ENCODE measurements around the gene TMEM33. TPM values are rescaled to one million over a fixed set of nuclear protein-coding genes. Genes with fewer than 3 reads are reported as not detected.

TMEM33 gene
- total and polyA plus RNA-seq, 2 experiments from 2014 or later, result 44.6 TPM

- Histone ChIP-seq H3K79me2 (ENCODE audit: insufficient read depth) (peaks cover 74% of the 10 kb centered on the region), H4K20me1 (ENCODE audit: insufficient read depth) (no peaks in the 10 kb centered on the region), H3K9me3 (ENCODE audit: low read depth) (no peaks in the 10 kb centered on the region), H3K4me2 (ENCODE audit: unreplicated experiment) (no peak overlapping the region), H3K4me3 (no peak overlapping the region), H3F3A (ENCODE audit: insufficient read depth) (no peaks in the 10 kb centered on the region), H3K9me2 (ENCODE audit: insufficient read depth) (no peaks in the 10 kb centered on the region), H3K36me3 (ENCODE audit: low read depth) (peaks cover 28% of the 10 kb centered on the region), H3K4me1 (ENCODE audit: insufficient read depth) (no peaks in the 10 kb centered on the region), H3K27me3 (replicated peaks; ENCODE audit: insufficient read depth) (no peaks in the 10 kb centered on the region), H3K27ac (no peak overlapping the region), H3K9ac (no peak overlapping the region), H2AFZ (no peak overlapping the region)
- in situ Hi-C loops (cut with MboI), result no loop called here
- DNase-seq, result no peak
- no peak for TF ChIP-seq EZH2phosphoT487 (IDR thresholded peaks at IDR 0.05; ENCODE audit: insufficient read depth, low read depth)
- no peak for TF ChIP-seq EZH2 (IDR thresholded peaks at IDR 0.05; ENCODE audit: insufficient read depth, poor library complexity, severe bottlenecking)
- WGBS, 2 experiments (ENCODE audit: low coverage in 1 of 2, low lambda C conversion rate in 2 of 2, missing lambda C conversion rate in 2 of 2), result 97% methylated on average over 2 of the region's 2 CpGs
Measured at GRCh38 chr4:41943506-41943905, 8.3 kb downstream of the TMEM33 start.

DNA sequence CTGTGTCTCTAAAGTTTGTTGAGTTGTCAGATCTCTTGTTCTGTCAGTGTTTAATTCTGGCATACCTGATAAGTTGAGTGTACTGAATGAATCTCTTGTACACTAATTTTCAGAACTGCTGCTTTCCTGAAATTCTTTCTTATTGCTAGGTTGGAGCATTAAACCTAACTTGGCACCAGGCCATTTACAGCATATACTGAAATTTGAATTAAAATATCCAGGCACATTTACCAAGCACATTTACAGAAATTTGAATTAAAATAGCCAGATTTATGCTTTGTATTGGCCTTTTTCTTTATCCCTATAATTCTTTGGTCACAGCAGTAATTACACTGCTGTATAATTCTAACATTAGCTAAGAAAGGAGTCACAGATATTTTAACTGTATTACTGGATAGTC is 8.9 kb downstream of the TMEM33 start:
- peaks cover 28% of the 10 kb centered on the region for H3K36me3 ChIP-seq (ENCODE audit: low read depth)

GRCh38 chr4:41949531-41949930 is 14.3 kb downstream of the TMEM33 start:
- no peak overlapping the region for H3K4me3 ChIP-seq
- H2AFZ ChIP-seq, result no peak overlapping the region
- no peaks in the 10 kb centered on the region for H3K9me2 ChIP-seq (ENCODE audit: insufficient read depth)
- H4K20me1 ChIP-seq (ENCODE audit: insufficient read depth), result no peaks in the 10 kb centered on the region
- DNase-seq, result no peak
- H3K9me3 ChIP-seq (ENCODE audit: low read depth), result no peaks in the 10 kb centered on the region
- peaks cover 46% of the 10 kb centered on the region for H3K36me3 ChIP-seq (ENCODE audit: low read depth)
- in situ Hi-C loops (cut with MboI), result no loop called here
- WGBS, 2 experiments (ENCODE audit: low coverage in 1 of 2, low lambda C conversion rate in 2 of 2, missing lambda C conversion rate in 2 of 2), result 40 to 43% methylated on average over 3 of the region's 3 CpGs
- no peak overlapping the region for H3K9ac ChIP-seq
- no peaks in the 10 kb centered on the region; the same call in 1 of the 2 replicates for H3F3A ChIP-seq (ENCODE audit: insufficient read depth)
- no peak overlapping the region for H3K27ac ChIP-seq
- H3K4me1 ChIP-seq (ENCODE audit: insufficient read depth), result no peaks in the 10 kb centered on the region
- H3K4me2 ChIP-seq (ENCODE audit: unreplicated experiment), result no peak overlapping the region
- no peaks in the 10 kb centered on the region for H3K27me3 ChIP-seq (replicated peaks; ENCODE audit: insufficient read depth)
- no peak for TF ChIP-seq EZH2 (IDR thresholded peaks at IDR 0.05; ENCODE audit: insufficient read depth, poor library complexity, severe bottlenecking)
- no peak for TF ChIP-seq EZH2phosphoT487 (IDR thresholded peaks at IDR 0.05; ENCODE audit: insufficient read depth, low read depth)
- H3K79me2 ChIP-seq (ENCODE audit: insufficient read depth), result peaks cover 15% of the 10 kb centered on the region; the same call in 1 of the 2 replicates

More for the DNA sequence above, 8.9 kb downstream of the TMEM33 start:
- H3K9me2 ChIP-seq (ENCODE audit: insufficient read depth), result no peaks in the 10 kb centered on the region
- no peak overlapping the region for H3K4me3 ChIP-seq
- no peak overlapping the region for H2AFZ ChIP-seq
- no peaks in the 10 kb centered on the region for H3K9me3 ChIP-seq (ENCODE audit: low read depth)
- H4K20me1 ChIP-seq (ENCODE audit: insufficient read depth), result no peaks in the 10 kb centered on the region
- TF ChIP-seq EZH2 (IDR thresholded peaks at IDR 0.05; ENCODE audit: insufficient read depth, poor library complexity, severe bottlenecking), result no peak
- no peak for TF ChIP-seq EZH2phosphoT487 (IDR thresholded peaks at IDR 0.05; ENCODE audit: insufficient read depth, low read depth)
- no peaks in the 10 kb centered on the region for H3K27me3 ChIP-seq (replicated peaks; ENCODE audit: insufficient read depth)
- H3K79me2 ChIP-seq (ENCODE audit: insufficient read depth), result peaks cover 68% of the 10 kb centered on the region
- H3K9ac ChIP-seq, result no peak overlapping the region
- H3K4me1 ChIP-seq (ENCODE audit: insufficient read depth), result no peaks in the 10 kb centered on the region
- in situ Hi-C loops (cut with MboI), result no loop called here
- H3K27ac ChIP-seq, result no peak overlapping the region
- no peak overlapping the region for H3K4me2 ChIP-seq (ENCODE audit: unreplicated experiment)
- peak; percentile 3 for DNase-seq
- H3F3A ChIP-seq (ENCODE audit: insufficient read depth), result no peaks in the 10 kb centered on the region

DNA sequence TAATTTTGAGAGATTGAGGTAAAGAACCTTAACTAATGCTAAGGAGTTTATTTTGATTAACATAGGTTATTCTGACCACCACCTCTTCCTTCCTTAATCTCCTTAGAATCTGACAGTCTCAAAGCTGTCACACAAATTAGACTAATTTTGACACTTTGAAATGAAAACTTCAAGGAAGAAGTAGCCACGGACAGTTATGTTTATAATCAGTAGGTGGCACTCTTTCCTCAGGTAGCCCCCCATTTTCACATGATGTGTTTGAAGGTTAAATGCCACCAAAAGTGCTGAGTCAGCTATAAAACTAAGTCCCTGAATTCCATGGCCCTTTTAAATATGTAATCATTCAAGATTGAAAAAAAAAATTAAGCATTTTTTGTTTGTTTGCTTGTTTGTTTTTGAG is 22.4 kb downstream of the TMEM33 start:
- peaks cover 20% of the 10 kb centered on the region for H3K36me3 ChIP-seq (ENCODE audit: low read depth)
- no peak overlapping the region for H2AFZ ChIP-seq
- H4K20me1 ChIP-seq (ENCODE audit: insufficient read depth), result no peaks in the 10 kb centered on the region
- TF ChIP-seq EZH2 (IDR thresholded peaks at IDR 0.05; ENCODE audit: insufficient read depth, poor library complexity, severe bottlenecking) (no peak), EZH2phosphoT487 (IDR thresholded peaks at IDR 0.05; ENCODE audit: insufficient read depth, low read depth) (no peak)
- no peak overlapping the region for H3K4me2 ChIP-seq (ENCODE audit: unreplicated experiment)
- peak; percentile 26 for DNase-seq
- no peaks in the 10 kb centered on the region for H3K9me2 ChIP-seq (ENCODE audit: insufficient read depth)
- in situ Hi-C loops (cut with MboI), result no loop called here
- H3K79me2 ChIP-seq (ENCODE audit: insufficient read depth), result no peaks in the 10 kb centered on the region
- H3K27me3 ChIP-seq (replicated peaks; ENCODE audit: insufficient read depth), result no peaks in the 10 kb centered on the region
- H3K4me1 ChIP-seq (ENCODE audit: insufficient read depth), result no peaks in the 10 kb centered on the region
- H3K9me3 ChIP-seq (ENCODE audit: low read depth), result no peaks in the 10 kb centered on the region
- H3K9ac ChIP-seq, result no peak overlapping the region
- no peak overlapping the region for H3K27ac ChIP-seq
- H3K4me3 ChIP-seq, result no peak overlapping the region
- 85 to 100% methylated on average over 1 of the region's 1 CpG for WGBS, 2 experiments (ENCODE audit: low coverage in 1 of 2, low lambda C conversion rate in 2 of 2, missing lambda C conversion rate in 2 of 2)
- peaks cover 11% of the 10 kb centered on the region; the same call in 1 of the 2 replicates for H3F3A ChIP-seq (ENCODE audit: insufficient read depth)

DNA sequence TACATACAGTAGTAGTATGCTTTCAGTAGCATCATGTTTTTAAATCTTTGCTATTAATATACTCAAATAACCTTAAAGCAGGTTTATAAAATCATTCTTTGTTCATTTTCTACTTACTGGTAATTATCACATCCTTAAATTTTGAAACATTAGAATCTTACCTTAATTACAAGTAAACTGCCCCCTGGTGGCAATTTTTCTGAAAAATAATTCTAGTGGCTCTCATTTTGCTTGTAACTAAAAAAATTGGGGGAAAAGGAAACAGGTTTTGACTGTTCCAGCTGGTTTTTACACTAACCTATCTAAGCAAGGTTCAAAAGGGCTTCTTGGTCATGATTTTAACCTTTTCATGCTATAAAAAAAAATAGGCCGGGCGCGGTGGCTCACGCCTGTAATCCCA is 27.9 kb downstream of the TMEM33 start:
- peak; percentile 51 for DNase-seq
- H3K4me2 ChIP-seq (ENCODE audit: unreplicated experiment), result no peak overlapping the region
- no peak overlapping the region for H3K9ac ChIP-seq
- H3K27me3 ChIP-seq (replicated peaks; ENCODE audit: insufficient read depth), result no peaks in the 10 kb centered on the region
- no peak overlapping the region for H3K4me3 ChIP-seq
- no peak overlapping the region for H3K27ac ChIP-seq
- H3K4me1 ChIP-seq (ENCODE audit: insufficient read depth), result no peaks in the 10 kb centered on the region
- TF ChIP-seq EZH2 (IDR thresholded peaks at IDR 0.05; ENCODE audit: insufficient read depth, poor library complexity, severe bottlenecking), result no peak
- H3K79me2 ChIP-seq (ENCODE audit: insufficient read depth), result no peaks in the 10 kb centered on the region
- H4K20me1 ChIP-seq (ENCODE audit: insufficient read depth), result no peaks in the 10 kb centered on the region
- peaks cover 11% of the 10 kb centered on the region; the same call in 1 of the 2 replicates for H3F3A ChIP-seq (ENCODE audit: insufficient read depth)
- 0 out of 2 replicates have a peak, but pooled peaks cover 6% of the 10 kb centered on the region for H3K36me3 ChIP-seq (ENCODE audit: low read depth)
- no peaks in the 10 kb centered on the region for H3K9me3 ChIP-seq (ENCODE audit: low read depth)
- in situ Hi-C loops (cut with MboI), result no loop called here
- 68 to 82% methylated on average over 4 of the region's 4 CpGs for WGBS, 2 experiments (ENCODE audit: low coverage in 1 of 2, low lambda C conversion rate in 2 of 2, missing lambda C conversion rate in 2 of 2)
- H2AFZ ChIP-seq, result no peak overlapping the region
- H3K9me2 ChIP-seq (ENCODE audit: insufficient read depth), result no peaks in the 10 kb centered on the region

Measured in GM23248 (cell line).